ENCODE measurements around the gene TMEM179.

The TMEM179 gene

GRCh38 chr14:104558231-104559027, 46.1 kb downstream of the TMEM179 start:
- H2AFZ ChIP-seq (ENCODE audit: low read depth, low read length, severe bottlenecking): no peak overlapping the region
- no peaks in the 10 kb centered on the region for H3K9me2 ChIP-seq (replicated peaks; ENCODE audit: insufficient read depth, low read length)
- no peak overlapping the region for H3K27ac ChIP-seq (ENCODE audit: low read depth, low read length)
- TF ChIP-seq EZH2phosphoT487 (conservative IDR thresholded peaks at IDR 0.05; ENCODE audit: low read length) (no peak), CTCF (IDR thresholded peaks at IDR 0.05; ENCODE audit: insufficient read depth, low read length, poor library complexity, severe bottlenecking) (no peak)
- H3K4me2 ChIP-seq (ENCODE audit: low read depth, low read length, poor library complexity, severe bottlenecking): no peak overlapping the region
- no peaks in the 10 kb centered on the region for H3F3A ChIP-seq (ENCODE audit: insufficient read depth)
- H3K79me2 ChIP-seq (ENCODE audit: insufficient read depth, low read length): no peaks in the 10 kb centered on the region
- H3K9me3 ChIP-seq (ENCODE audit: insufficient read depth, low read length): no peaks in the 10 kb centered on the region
- no peak overlapping the region for H3K9ac ChIP-seq (ENCODE audit: low read length)
- H3K36me3 ChIP-seq (ENCODE audit: low read length): no peaks in the 10 kb centered on the region
- no peaks in the 10 kb centered on the region for H3K27me3 ChIP-seq (ENCODE audit: low read length)
- H4K20me1 ChIP-seq (ENCODE audit: low read depth, low read length): no peaks in the 10 kb centered on the region
- H3K4me3 ChIP-seq (ENCODE audit: insufficient read depth, low read length, poor library complexity, severe bottlenecking): no peak overlapping the region

- no peak for TF ChIP-seq CTCF (IDR thresholded peaks at IDR 0.05; ENCODE audit: insufficient read depth, low read length, poor library complexity, severe bottlenecking)
- no peak for TF ChIP-seq EZH2phosphoT487 (conservative IDR thresholded peaks at IDR 0.05; ENCODE audit: low read length)
- Histone ChIP-seq H3K27me3 (ENCODE audit: low read length) (no peaks in the 10 kb centered on the region), H4K20me1 (ENCODE audit: low read depth, low read length) (no peaks in the 10 kb centered on the region), H3K4me3 (ENCODE audit: insufficient read depth, low read length, poor library complexity, severe bottlenecking) (no peak overlapping the region), H3K36me3 (ENCODE audit: low read length) (no peaks in the 10 kb centered on the region), H3K79me2 (ENCODE audit: insufficient read depth, low read length) (no peaks in the 10 kb centered on the region), H2AFZ (ENCODE audit: low read depth, low read length, severe bottlenecking) (no peak overlapping the region), H3K4me2 (ENCODE audit: low read depth, low read length, poor library complexity, severe bottlenecking) (no peak overlapping the region), H3F3A (ENCODE audit: insufficient read depth) (no peaks in the 10 kb centered on the region), H3K27ac (ENCODE audit: low read depth, low read length) (no peak overlapping the region), H3K9me3 (ENCODE audit: insufficient read depth, low read length) (no peaks in the 10 kb centered on the region), H3K9ac (ENCODE audit: low read length) (no peak overlapping the region), H3K9me2 (replicated peaks; ENCODE audit: insufficient read depth, low read length) (no peaks in the 10 kb centered on the region)
Observed at GRCh38 chr14:104557766-104558165, 46.8 kb downstream of the TMEM179 start.

GRCh38 chr14:104557086-104557485, 47.5 kb downstream of the TMEM179 start:
- H2AFZ ChIP-seq (ENCODE audit: low read depth, low read length, severe bottlenecking): no peak overlapping the region
- H3K4me2 ChIP-seq (ENCODE audit: low read depth, low read length, poor library complexity, severe bottlenecking): no peak overlapping the region
- no peak overlapping the region for H3K4me3 ChIP-seq (ENCODE audit: insufficient read depth, low read length, poor library complexity, severe bottlenecking)
- no peaks in the 10 kb centered on the region for H3K27me3 ChIP-seq (ENCODE audit: low read length)
- no peaks in the 10 kb centered on the region for H3K79me2 ChIP-seq (ENCODE audit: insufficient read depth, low read length)
- H3K9ac ChIP-seq (ENCODE audit: low read length): no peak overlapping the region
- H3K9me3 ChIP-seq (ENCODE audit: insufficient read depth, low read length): no peaks in the 10 kb centered on the region
- H4K20me1 ChIP-seq (ENCODE audit: low read depth, low read length): no peaks in the 10 kb centered on the region
- H3K36me3 ChIP-seq (ENCODE audit: low read length): no peaks in the 10 kb centered on the region
- no peak for TF ChIP-seq CTCF (IDR thresholded peaks at IDR 0.05; ENCODE audit: insufficient read depth, low read length, poor library complexity, severe bottlenecking)
- TF ChIP-seq EZH2phosphoT487 (conservative IDR thresholded peaks at IDR 0.05; ENCODE audit: low read length): no peak
- H3K9me2 ChIP-seq (replicated peaks; ENCODE audit: insufficient read depth, low read length): no peaks in the 10 kb centered on the region
- H3F3A ChIP-seq (ENCODE audit: insufficient read depth): no peaks in the 10 kb centered on the region
- no peak overlapping the region for H3K27ac ChIP-seq (ENCODE audit: low read depth, low read length)

Data from SU-DHL-6 (cell line).